Central memory CD4-positive, alpha-beta T cell (primary cell): ENCODE results near the gene FASTK.

ENCODE experiments used
- DNase-seq: peaks from one replicate; pipeline ENCODE4 v3.0.0; 2022

FASTK gene

DNA sequence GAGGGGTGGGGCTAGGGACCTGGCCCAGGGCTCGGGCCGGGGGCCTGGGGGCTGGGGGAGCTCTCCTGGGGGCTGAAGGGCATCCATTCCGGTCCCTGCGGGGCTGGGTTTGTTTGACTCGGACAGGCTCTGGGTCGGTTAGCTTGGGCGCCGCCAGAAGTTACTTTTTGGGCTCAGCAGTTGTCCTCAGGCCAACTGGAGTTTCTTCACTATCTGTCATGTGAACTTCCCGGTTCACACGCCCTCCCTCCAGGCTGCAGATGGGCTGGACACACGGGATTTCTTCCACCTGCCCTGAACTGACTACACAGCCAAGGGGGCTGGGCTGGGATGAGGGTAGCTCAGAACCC, 17.4 kb downstream of the FASTK start:
- DNase-seq: no peak

DNA sequence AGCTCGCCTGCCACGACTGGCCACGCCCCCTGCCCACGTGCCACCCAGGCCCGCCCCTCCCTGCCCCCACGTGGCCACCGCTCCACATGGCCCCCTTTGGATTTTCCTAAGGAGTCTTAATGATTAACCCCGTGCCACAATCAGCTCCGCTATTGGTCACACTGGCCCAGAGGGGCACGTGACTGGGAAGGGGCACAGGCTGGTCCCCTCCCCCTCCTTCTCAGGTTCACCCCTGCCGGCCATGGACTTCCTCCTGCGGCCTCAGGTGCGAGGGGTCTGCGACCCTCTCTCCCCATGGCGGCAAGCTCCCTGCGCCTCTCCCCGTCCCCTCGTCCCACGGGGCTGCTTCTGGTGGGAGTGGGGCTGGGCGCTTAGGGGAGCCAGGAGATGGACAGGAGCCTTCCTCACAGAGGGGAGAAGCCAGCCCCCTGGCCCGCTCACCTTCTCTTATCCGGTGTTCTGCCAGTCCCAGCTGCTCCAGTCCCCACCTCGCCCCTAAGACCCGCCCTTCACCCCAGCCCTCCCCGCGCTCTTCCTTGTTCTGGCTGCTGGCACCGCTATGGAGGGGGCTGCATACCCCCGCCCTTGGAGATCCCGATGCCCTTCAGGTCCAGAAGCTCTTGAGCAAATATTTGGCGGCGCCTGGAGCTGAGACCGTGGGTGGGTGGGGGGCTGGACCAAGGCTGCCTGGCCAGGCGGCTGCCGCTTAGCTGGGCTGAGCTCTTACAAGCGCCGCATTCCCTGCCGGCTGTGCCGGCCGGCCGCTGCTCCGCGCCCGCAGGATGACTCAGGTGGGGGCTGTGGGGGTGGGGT, 18.0 kb downstream of the FASTK start:
- DNase-seq: no peak

DNA sequence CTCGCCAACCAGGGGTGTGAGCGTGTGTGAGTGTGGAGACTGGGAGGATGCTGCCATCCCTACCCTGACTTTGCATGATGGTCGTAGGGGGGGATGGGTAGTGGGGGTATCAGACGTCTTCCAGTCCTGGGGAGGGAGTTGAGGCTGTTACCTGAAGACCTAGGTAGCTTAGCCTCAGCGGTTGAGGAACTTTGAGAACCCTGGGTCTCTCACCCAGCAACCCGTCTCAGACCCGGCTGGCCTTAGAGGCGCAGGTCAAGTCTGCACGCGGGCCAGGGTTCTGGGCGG, 18.6 kb downstream of the FASTK start:
- DNase-seq: no peak

DNA sequence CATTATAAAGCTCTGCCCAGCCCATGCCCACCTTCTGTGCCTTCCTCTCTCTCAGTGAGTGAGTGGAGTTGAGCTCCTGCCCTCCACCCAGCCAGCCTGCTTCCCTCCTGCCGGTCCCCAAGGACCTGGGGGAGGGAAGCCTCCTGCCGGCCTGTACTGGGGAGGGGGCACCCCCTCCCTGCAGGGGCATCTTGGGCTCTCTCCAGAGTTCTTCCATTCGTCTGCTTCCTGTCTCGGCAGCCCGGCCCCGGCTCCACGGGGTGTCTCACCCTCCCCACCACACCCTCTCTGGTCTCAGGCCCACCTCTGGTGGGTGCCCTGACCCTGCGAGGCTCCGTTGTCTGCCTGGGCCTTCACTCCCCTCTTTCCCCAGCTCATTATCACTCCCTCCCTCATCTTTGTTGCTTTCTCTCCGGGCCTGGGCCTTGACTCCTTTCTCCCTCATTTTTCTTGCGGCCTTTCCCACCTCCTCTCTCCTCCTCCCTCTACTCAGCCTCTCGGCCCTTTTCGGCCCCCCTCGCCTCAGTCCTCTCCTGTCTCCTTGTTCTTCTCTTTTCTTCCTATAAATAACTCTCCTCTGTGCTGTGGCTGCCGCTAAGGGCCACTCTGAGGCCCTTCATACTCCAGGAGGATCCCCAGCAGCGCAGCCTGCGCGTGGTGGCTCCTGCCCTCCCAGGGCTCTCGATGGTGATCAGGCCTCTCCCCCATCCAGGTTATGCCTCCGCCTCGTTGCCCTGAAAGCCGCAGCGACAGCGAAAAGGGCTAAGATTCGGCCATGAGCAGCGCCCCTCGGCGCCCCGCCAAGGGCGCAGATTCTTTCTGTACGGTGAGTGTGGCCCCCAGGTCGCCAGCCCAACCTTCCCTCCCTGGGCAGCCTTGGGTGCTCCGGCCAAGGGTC, 19.1 kb downstream of the FASTK start:
- DNase-seq: no peak

DNA sequence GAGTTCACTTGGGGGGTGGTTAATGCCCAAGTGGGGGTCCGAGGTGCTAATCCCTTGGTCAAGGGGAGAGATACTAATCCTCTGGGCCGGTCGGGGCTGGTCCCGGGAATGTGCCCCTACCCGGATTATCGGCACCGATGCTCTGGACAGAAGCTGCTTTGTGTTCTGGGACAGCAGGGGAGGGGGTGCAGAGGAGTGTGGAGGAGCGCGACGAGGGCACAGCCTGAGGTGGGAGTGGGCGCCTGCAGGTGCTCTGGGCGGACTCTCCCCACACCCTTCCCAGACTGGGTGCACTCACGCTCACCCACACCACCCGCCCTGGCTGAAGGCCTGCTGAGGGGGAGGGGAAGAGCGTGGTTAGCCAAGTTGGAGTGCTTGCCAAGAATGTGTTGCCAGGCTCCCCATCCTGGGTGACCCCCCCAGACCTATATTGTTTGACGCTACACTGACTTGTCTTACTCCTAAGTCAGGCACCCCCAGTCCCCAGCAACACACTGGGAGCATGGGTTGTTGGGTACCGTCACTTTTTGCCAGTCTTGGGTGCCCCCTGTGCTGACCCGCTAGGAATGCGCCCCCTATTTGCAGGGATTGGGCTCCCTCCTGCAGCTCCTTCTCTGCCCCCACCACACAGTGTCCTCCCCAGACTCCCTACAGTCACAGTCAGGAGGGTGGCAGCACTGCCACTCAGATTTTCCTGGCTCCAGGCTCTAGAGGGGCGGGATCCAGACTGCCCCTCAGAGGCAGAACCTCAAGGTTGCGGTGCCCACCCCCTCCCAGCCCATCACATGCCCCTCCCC, 20.0 kb downstream of the FASTK start:
- DNase-seq: no peak

DNA sequence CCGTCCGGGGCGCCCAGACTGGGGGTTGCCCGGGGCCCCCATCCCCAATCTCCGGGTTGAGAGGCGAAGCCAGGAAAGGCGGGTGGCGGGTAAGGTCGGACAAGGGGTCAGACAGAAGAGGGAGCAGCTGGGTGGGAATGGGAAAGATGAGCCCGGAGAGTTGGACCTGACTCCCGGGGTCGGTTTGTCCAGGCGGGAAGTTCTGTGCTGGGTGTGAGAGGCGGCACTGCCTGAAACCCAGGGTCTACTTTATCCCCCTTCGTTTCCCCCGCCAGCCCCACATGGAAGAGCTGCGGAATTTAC, 20.5 kb downstream of the FASTK start:
- DNase-seq: no peak

DNA sequence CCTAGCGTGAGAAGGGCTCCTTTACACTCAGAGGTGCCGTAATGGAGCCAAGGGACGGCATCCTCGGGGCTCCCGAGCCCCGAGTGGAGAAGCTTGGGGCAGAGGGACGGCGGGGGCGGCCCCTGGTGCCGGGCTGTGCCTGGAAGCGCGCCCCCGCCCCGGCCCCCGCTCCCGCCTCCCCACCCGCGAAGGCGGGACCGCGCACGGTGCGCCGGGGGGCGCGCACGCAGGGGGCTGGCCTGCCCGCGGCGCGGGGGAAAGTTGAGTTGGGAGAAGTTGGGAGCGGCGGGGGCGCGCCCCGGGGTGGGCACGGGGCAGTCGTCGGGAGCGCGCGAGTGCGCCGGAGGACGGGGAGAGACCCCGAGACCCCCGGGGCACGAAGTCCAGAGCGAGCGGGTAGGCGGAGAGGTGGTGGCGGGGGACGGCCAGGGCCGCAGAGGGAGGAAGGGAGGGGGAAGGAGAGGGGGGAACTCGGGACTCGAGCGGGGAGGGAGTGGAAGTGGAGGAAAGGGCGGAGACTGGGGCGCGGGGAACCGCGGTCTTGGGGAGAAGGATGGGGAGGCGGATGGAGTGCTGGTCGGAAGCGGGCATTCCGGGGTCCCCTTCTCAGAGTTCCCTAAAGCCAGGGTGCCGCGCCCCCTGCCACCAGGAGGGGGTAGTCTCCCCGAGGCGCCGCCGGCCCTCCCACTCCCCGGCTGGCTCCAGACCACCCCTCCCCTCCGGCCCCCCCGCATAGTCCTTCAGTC, 21.1 kb downstream of the FASTK start, which contains the start of gene SLC4A2:
SLC4A2 (plus strand) TSS at position 223 of the 746 bp plus-strand sequence. CDS start 2,399 bp downstream, outside the sequence.
- DNase-seq: peak; percentile 57

DNA sequence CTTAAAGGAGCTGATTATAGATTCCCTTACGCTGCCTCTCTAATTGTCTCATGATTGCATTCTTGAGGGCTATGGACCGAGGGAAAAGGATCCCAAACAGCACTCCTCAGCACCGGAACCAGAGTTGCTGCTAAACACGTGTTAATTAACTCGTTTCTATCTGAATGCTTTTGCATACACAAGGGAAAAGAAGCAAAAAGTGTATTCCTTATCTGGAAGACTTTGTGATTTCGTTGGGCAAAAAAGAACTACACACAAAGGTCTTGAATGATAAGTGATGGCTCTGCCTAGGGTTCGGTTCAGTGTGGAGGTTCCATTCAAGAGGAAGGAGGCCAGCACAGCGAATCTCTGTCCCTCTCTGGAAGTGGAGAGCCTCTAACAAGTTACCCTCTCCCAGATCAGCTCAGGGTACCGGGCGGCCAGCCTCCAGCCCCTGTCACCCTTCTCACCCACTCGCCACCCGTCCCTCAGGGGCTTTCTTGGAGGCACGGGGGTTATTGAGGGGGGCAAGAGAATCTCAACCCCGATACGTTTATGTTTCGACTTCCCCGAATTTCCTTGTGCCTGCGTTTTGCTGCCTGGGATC, 21.7 kb downstream of the FASTK start:
- DNase-seq: peak; percentile 17

DNA sequence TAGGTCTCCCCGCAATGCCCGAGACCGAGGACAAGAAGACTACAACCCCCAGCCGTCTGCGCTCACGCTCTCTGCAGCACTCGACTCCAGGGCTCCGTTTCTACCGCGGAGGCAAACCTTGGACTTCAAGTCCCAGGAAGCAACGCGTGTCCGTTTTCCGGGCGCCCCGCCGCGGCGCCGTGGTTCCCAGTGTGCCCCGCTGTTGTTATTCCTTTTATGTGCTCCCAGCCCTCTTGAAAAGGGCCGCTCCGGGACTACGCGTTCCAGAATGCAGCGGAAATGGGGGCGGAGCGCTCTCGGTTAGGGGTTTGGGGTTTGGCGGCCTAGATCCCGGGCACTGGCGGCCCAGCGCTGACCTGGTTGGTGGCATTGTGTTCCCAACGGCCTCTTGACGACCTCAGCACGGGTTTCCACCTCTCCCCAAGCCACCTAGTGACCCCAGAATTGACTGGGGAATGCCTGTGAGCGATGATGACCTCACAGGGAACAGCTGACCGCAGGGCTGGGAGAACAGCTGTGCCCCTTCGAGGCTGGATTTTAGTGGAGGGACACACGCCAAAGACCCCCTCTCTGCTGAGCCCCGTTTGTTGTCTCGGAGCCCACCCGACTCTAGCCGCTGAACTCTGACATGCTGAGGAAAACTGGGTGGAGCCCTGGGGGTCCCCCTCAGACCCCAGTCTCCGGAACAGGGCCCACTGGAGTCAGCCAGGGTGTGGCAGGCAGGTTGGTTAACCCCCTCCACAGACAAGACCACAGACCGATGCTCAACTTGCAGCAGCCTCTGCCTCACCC, 22.4 kb downstream of the FASTK start:
- DNase-seq: peak; percentile 97

DNA sequence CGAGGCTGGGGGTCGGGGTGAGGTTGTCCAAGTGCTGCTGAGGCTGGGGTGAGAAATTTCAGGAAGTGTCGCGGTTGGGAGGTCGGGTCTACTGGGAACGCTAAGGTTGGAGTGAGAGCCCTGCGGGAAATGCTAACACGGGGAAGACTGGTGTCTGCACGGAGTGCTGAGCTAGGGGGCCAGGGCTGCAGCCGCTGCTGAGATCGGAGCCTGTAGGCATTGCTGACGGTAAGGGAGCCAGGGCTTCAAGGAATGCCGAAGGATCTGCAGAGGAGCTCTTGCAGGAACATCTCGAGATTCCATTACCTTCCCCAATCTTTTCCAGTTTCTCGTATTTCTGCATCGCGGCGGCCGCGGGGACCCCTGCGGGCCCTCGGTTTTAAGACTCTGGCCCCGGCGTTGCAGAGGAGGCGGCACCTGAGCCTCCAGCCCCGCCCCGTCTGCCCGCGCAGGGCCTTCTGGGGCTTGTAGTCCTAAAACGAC, 23.1 kb downstream of the FASTK start, which contains the start of gene CDK5:
CDK5 (minus strand) TSS at position 392 of the 483 bp plus-strand sequence; CDS start at position 343, 49 bp downstream.
- DNase-seq: no peak

DNA sequence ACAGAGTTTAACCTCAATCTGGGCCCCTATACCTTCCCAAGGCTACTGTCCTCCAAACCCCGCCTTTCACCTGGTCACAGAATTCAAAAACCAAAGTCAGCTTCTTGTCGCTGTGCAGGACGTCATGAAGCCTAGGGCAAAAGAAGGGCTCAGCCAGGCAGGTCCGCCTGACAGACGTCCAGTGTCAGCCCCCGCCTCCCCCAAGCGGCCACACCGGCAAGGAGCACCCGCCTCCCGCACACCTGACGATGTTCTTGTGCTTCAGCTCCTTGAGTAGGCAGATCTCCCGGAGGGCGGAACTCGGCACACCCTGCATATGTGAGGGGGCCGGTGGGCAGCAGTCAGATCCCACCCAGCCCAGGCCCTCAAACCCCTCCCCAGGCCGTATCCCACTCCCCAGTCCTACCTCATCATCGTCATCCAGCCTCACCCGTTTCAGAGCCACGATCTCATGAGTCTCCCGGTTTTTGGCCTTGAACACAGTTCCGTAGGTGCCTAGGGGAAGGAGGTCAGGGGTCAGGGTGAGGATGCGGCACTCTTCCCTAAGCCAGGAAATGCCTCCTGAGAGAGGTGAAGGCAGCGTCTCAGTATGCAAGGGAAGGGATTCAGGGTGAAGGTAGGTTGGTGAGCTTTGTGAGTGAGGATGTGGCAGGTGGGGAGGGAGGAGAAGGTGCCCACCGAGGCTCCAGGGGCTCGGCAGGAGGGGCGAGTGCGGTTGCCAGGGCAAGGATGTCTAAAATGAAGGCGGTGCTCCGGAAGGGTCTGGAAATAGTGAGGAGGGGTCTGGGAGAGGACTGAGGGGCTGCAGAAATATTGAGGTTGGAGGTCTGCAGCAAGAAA, 23.7 kb downstream of the FASTK start:
- no peak for DNase-seq

DNA sequence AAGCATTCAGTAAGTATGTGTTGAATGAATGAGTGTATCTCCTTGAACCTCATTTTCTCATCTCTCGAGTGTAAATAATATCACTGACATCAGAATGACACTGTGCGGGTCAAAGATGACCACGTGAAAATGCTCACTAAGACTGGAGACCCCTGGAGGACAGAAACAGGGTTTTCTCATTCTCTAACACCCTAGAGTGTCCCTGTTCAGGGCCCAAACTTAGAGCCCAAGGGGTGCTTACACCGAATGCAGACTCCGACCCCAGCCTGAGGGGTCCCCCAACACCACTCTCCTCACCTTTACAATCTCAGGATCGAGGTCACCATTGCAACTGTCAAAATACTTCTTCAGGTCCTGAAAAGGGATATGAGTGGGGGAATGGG, 24.3 kb downstream of the FASTK start:
- DNase-seq: no peak

DNA sequence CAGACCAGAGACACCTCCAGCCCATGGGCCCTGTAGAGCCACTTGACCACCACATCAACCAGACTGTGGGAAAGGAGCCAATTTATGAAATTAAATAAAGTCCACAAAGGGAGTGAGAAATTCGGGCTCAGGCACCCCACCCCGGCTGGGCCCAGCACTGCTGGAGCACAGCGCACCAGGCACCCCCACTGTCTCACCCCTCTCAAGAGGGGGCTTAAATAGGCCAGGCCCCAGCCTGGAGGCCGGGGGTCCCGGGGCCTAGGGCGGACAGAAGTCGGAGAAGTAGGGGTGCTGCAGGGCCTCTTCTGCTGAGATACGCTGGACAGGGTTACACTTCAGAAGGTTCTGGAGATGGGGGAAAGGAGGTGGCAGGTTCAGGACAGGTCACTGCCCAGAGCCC, 26.9 kb downstream of the FASTK start:
- DNase-seq: no peak

DNA sequence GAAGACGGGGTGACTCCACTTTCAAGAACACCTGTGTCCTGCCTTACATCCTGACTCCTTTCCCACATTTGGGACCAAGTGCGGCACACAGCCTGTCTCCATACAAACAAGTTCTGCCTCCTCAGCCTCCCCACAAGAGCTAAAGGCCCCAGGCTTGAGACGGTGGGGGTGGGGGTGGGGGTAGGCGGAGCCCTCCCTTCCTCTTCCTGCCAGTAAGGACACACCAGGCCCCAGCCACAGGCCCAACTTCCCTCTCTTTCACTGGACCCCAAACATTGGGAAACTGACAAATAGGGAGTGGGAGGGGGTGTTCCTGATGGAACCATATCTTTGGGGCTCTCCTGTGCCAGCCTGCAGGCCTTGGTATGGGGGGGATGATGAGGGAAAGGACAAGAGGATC, 27.5 kb downstream of the FASTK start:
- DNase-seq: no peak

DNA sequence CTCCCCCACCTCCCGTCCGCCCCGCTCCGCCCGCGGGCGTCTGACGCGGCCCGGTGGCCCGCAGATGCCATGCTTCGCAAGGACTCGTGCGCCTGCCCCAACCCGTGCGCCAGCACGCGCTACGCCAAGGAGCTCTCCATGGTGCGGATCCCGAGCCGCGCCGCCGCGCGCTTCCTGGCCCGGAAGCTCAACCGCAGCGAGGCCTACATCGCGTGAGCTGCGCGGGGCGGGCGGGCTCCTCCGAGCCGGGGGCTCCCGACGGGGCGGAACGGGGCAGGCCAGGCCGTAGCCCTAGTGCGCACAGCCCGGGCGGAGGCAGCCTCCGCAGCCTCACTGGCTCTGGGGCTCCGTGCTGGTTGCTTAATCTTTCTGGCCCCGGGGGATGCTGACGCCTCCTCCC, 29.5 kb downstream of the FASTK start:
- peak; percentile 59 for DNase-seq

DNA sequence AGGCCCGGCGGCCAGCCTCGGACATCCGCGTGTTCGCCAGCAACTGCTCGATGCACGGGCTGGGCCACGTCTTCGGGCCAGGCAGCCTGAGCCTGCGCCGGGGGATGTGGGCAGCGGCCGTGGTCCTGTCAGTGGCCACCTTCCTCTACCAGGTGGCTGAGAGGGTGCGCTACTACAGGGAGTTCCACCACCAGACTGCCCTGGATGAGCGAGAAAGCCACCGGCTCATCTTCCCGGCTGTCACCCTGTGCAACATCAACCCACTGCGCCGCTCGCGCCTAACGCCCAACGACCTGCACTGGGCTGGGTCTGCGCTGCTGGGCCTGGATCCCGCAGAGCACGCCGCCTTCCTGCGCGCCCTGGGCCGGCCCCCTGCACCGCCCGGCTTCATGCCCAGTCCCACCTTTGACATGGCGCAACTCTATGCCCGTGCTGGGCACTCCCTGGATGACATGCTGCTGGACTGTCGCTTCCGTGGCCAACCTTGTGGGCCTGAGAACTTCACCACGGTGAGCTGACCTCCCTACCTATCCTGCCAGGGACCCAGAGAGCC, 31.6 kb downstream of the FASTK start:
- no peak for DNase-seq

DNA sequence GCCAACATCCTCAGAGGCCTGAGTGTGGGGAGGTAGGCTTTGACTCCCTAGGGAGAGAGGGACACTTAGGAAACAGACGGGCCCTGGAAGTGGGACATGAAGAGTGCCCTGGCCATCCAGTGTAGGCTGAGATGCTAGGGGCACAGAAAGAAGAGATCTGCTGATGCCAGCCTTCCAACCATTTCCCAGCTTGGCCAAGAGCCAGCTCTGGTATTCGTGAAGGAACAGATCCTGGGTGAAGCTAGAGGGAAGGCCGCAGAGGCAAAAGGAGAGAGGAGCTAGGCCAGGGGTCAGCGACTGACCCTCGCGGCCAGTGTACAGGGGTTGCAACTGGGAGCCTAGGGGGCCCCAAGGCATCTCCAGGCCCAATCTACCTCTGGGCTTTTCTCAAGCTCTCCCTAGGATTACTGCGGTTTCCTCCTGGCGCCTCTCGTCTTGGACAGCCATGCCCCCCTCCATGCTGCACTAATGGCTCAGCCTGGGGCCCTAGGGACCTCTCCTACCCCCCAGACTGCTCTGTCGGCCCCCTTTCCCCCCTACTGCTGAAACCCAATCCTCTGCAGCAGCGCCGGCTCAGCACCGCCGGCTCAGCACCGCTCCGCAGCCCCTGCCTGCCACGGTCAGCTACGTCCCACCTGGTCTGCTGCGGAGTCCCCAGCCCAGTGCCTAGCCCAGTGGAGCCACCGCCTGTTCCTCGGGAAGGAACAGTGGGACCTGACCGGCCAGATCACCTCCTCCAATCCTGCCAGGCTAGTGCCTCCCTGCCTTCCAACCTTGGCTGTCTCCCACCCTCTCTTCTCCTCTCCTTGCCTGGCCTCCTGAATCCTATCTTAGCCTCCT, 32.4 kb downstream of the FASTK start, which contains the start of gene ASIC3:
ASIC3 (plus strand) TSS at position 556 of the 840 bp plus-strand sequence. CDS start 355 bp downstream, outside the sequence.
- no peak for DNase-seq
